GM12865 (cell line): ENCODE data around the gene NXF2.

Experiments
- DNase-seq: peaks from one replicate; pipeline ENCODE4 v3.0.0; 2010; ENCODE audit warnings: low read depth
- H3K4me3 ChIP-seq: 2 replicates; pipeline ENCODE4 v1.5.1; 2011; ENCODE audit warnings: mild to moderate bottlenecking, low read depth, low read length, control low read depth
- CTCF ChIP-seq: IDR thresholded peaks from 2 replicates; pipeline ENCODE4 v1.5.1; 2011; ENCODE audit warnings: low read length, control low read depth, low read depth, inconsistent platforms; ENCODE audit not compliant: insufficient read depth; ENCODE audit errors: missing control alignments

NXF2 gene

GRCh38 chrX:102345916-102346315, 98.9 kb downstream of the NXF2 start:
- peak; percentile 41 for DNase-seq
- H3K4me3 ChIP-seq: no peak overlapping the region
- peak; percentile 42 for TF ChIP-seq CTCF
